ENCODE data around the gene NTM. TPM values are rescaled to one million over a fixed set of nuclear protein-coding genes. Genes with fewer than 3 reads are reported as not detected.

The NTM gene
- total RNA-seq, 1 experiment from 2014 or later = 8.6 TPM

- TF ChIP-seq EZH2 (IDR thresholded peaks at IDR 0.05; ENCODE audit: borderline replicate concordance, low read depth, low read length, poor library complexity, severe bottlenecking) (no peak), CTCF (conservative IDR thresholded peaks at IDR 0.05; ENCODE audit: low read depth, low read length) (no peak)
- ChIA-PET POLR2A (ENCODE audit: low non-redundant PET) (no interaction called here), CTCF (no interaction called here)
- Histone ChIP-seq H3K9me3 (ENCODE audit: low read depth, low read length, poor library complexity, severe bottlenecking) (peaks cover 3% of the 10 kb centered on the region), H3K27me3 (replicated peaks; ENCODE audit: insufficient read depth, low read depth, low read length, poor library complexity) (no peaks in the 10 kb centered on the region), H3K27ac (ENCODE audit: low read depth, low read length, poor library complexity, severe bottlenecking) (no peak overlapping the region), H3K4me1 (ENCODE audit: insufficient read depth, low read length, poor library complexity, severe bottlenecking) (peaks cover 30% of the 10 kb centered on the region), H3K4me3 (ENCODE audit: low read depth, low read length, poor library complexity, severe bottlenecking) (no peak overlapping the region), H3K36me3 (ENCODE audit: insufficient read depth, low read length, poor library complexity, severe bottlenecking) (no peaks in the 10 kb centered on the region)
- intact Hi-C loops (cut with micrococcal nuclease; ENCODE audit: unreplicated experiment) = no loop called here
- DNase-seq (ENCODE audit: low spot score) = no peak
- BruUV-seq (replicated peaks) = no TSS peak
These were observed 662.1 kb downstream of the NTM start for GRCh38 chr11:132032555-132032954.

GRCh38 chr11:132033051-132033450 lies 662.6 kb downstream of the NTM start:
- peaks cover 3% of the 10 kb centered on the region for H3K9me3 ChIP-seq (ENCODE audit: low read depth, low read length, poor library complexity, severe bottlenecking)
- H3K27ac ChIP-seq (ENCODE audit: low read depth, low read length, poor library complexity, severe bottlenecking) = no peak overlapping the region
- POLR2A ChIA-PET (ENCODE audit: low non-redundant PET) = no interaction called here
- H3K4me1 ChIP-seq (ENCODE audit: insufficient read depth, low read length, poor library complexity, severe bottlenecking) = peaks cover 26% of the 10 kb centered on the region
- no peaks in the 10 kb centered on the region for H3K36me3 ChIP-seq (ENCODE audit: insufficient read depth, low read length, poor library complexity, severe bottlenecking)
- TF ChIP-seq CTCF (conservative IDR thresholded peaks at IDR 0.05; ENCODE audit: low read depth, low read length) (no peak), EZH2 (IDR thresholded peaks at IDR 0.05; ENCODE audit: borderline replicate concordance, low read depth, low read length, poor library complexity, severe bottlenecking) (no peak)
- CTCF ChIA-PET = no interaction called here
- no TSS peak for BruUV-seq (replicated peaks)
- no peak overlapping the region for H3K4me3 ChIP-seq (ENCODE audit: low read depth, low read length, poor library complexity, severe bottlenecking)
- no peaks in the 10 kb centered on the region for H3K27me3 ChIP-seq (replicated peaks; ENCODE audit: insufficient read depth, low read depth, low read length, poor library complexity)
- intact Hi-C loops (cut with micrococcal nuclease; ENCODE audit: unreplicated experiment) = no loop called here
- peak; percentile 47 for DNase-seq (ENCODE audit: low spot score)

- H3K9me3 ChIP-seq (ENCODE audit: low read depth, low read length, poor library complexity, severe bottlenecking) = peaks cover 3% of the 10 kb centered on the region
- ChIA-PET CTCF (no interaction called here), POLR2A (ENCODE audit: low non-redundant PET) (no interaction called here)
- H3K4me1 ChIP-seq (ENCODE audit: insufficient read depth, low read length, poor library complexity, severe bottlenecking) = peaks cover 19% of the 10 kb centered on the region
- TF ChIP-seq CTCF (conservative IDR thresholded peaks at IDR 0.05; ENCODE audit: low read depth, low read length) (no peak), EZH2 (IDR thresholded peaks at IDR 0.05; ENCODE audit: borderline replicate concordance, low read depth, low read length, poor library complexity, severe bottlenecking) (no peak)
- no peak overlapping the region for H3K4me3 ChIP-seq (ENCODE audit: low read depth, low read length, poor library complexity, severe bottlenecking)
- no peaks in the 10 kb centered on the region for H3K36me3 ChIP-seq (ENCODE audit: insufficient read depth, low read length, poor library complexity, severe bottlenecking)
- BruUV-seq (replicated peaks) = no TSS peak
- intact Hi-C loops (cut with micrococcal nuclease; ENCODE audit: unreplicated experiment) = no loop called here
- no peaks in the 10 kb centered on the region for H3K27me3 ChIP-seq (replicated peaks; ENCODE audit: insufficient read depth, low read depth, low read length, poor library complexity)
- H3K27ac ChIP-seq (ENCODE audit: low read depth, low read length, poor library complexity, severe bottlenecking) = no peak overlapping the region
- DNase-seq (ENCODE audit: low spot score) = no peak
These were observed 664.8 kb downstream of the NTM start for GRCh38 chr11:132035228-132035627.
